ENCODE measurements around the gene RPUSD2. TPM values are rescaled to one million over a fixed set of nuclear protein-coding genes. Genes with fewer than 3 reads are reported as not detected.
"Not testable (repeated sequence)": the region's sequence is repeated elsewhere in the genome, so short reads cannot be mapped to it uniquely, and the experiment has no call there.

The RPUSD2 gene
- polyA plus RNA-seq, 1 of the 3 experiments (the other 2 are of a cell fraction), result 10.8 TPM

DNA sequence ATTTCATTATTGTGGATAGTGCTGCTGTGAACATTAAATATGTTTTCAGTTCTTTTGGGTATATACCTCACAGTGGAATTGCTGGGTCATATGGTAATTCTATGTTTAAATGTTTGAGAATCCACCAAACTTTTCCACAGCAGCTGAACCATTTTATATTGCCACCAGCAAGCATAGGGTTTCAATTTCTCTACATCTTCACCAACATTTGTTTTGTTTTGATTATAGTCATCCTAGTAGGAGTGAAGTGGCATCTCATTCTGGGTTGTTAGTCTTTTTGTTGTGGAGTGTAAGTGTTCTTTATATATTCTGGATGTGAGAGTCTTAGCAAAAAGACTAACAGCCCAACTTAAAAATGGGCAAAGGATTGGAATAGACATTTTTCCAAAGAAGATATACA lies 6.0 kb downstream of the RPUSD2 start (continued):
- no peak for TF ChIP-seq TAF1 (IDR thresholded peaks at IDR 0.05; ENCODE audit: borderline replicate concordance, low read depth, low read length)
- TF ChIP-seq NFIC (IDR thresholded peaks at IDR 0.05; ENCODE audit: borderline replicate concordance), result no peak
- TF ChIP-seq FOXJ3 (CRISPR knock-in tag; IDR thresholded peaks at IDR 0.05), result no peak
- TF ChIP-seq JUND (IDR thresholded peaks at IDR 0.05), result no peak
- TF ChIP-seq TCF12 (IDR thresholded peaks at IDR 0.05), result no peak
- TF ChIP-seq TEAD4 (IDR thresholded peaks at IDR 0.05; ENCODE audit: borderline replicate concordance, insufficient read depth), result no peak
- no peak for TF ChIP-seq EP300 (IDR thresholded peaks at IDR 0.05; ENCODE audit: borderline replicate concordance in 1 of 2, low read depth in 1 of 2, low read length in 1 of 2)

DNA sequence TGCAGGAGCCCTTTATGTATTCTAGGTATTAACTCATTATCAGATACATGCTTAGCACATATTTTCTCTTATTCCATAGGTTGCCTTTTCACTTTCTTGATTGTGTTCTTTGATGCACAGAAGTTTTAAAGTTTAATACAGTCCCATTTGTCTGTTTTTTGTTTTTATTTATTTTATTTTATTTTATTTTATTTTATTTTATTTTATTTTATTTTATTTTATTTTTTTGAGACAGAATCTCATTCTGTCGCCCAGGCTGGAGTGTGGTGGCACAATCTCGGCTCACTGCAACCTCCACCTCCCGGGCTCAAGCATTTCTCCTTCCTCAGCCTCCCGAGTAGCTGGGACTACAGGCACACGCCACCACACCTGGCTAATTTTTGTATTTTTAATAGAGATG lies 7.8 kb downstream of the RPUSD2 start:
- DNase-seq; CTCF ChIA-PET; H3K9me2 ChIP-seq; H3K79me2 ChIP-seq (ENCODE audit: insufficient read depth); H2AFZ ChIP-seq (ENCODE audit: low read depth); H3K4me2 ChIP-seq; H3K4me1 ChIP-seq (ENCODE audit: control insufficient read depth in 1 of 2, insufficient read depth in 2 of 2, low read depth in 1 of 2, low read length in 1 of 2); H3K27me3 ChIP-seq (ENCODE audit: insufficient read depth); H3K9me3 ChIP-seq; H3K27ac ChIP-seq (ENCODE audit: low read depth in 2 of 2, low read length in 1 of 2); H4K20me1 ChIP-seq (ENCODE audit: insufficient read depth); POLR2A ChIA-PET; H3K4me3 ChIP-seq (ENCODE audit: low read depth in 2 of 2, low read length in 1 of 2); H3K9ac ChIP-seq: not testable (repeated sequence)
- Histone ChIP-seq H3F3A (replicated peaks; ENCODE audit: insufficient read depth) (peaks cover 19% of the 10 kb centered on the region), H3K36me3 (replicated peaks in 1 of 2; ENCODE audit: control insufficient read depth in 1 of 2, insufficient read depth in 2 of 2, low read length in 1 of 2) (peaks cover 16 to 17% of the 10 kb centered on the region in 2 experiments)
- 99% methylated on average over 5 of the region's 5 CpGs for WGBS (ENCODE audit: low lambda C conversion rate)

DNA sequence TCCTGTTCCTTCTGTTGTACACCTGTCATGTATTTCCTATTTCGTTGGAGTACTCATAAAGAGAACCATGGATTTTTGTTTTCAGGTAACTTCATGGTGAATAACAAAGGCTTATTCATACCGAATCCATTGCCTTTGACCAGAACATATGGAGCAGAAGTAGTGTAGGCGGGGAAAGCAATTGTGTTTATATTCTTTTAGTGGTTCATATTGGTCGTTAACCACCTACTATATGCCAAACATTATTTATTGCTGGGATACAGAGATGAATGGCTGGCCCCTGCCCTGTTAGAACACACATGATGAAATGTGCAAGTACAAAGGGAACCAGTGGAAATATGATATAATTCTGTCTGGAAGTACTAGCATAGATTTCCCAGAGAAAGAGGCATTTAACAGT lies 9.8 kb downstream of the RPUSD2 start:
- no peak overlapping the region for H2AFZ ChIP-seq (ENCODE audit: low read depth)
- H4K20me1 ChIP-seq (ENCODE audit: insufficient read depth), result no peaks in the 10 kb centered on the region
- H3K27ac ChIP-seq (ENCODE audit: low read depth in 2 of 2, low read length in 1 of 2), result no peak overlapping the region
- H3K9ac ChIP-seq, result no peak overlapping the region
- H3K4me3 ChIP-seq (ENCODE audit: low read depth in 2 of 2, low read length in 1 of 2), result no peak overlapping the region
- H3K9me2 ChIP-seq, result no peaks in the 10 kb centered on the region
- no peak for DNase-seq
- CTCF ChIA-PET, result no interaction called here
- no peaks in the 10 kb centered on the region for H3K4me1 ChIP-seq (ENCODE audit: control insufficient read depth in 1 of 2, insufficient read depth in 2 of 2, low read depth in 1 of 2, low read length in 1 of 2)
- no peaks in the 10 kb centered on the region for H3K27me3 ChIP-seq (ENCODE audit: insufficient read depth)
- H3K4me2 ChIP-seq, result no peak overlapping the region
- no peak for TF ChIP-seq CHD2 (IDR thresholded peaks at IDR 0.05; ENCODE audit: low read length, partially characterized antibody)
- H3F3A ChIP-seq (replicated peaks; ENCODE audit: insufficient read depth), result peaks cover 19% of the 10 kb centered on the region
- H3K36me3 ChIP-seq (replicated peaks in 1 of 2; ENCODE audit: control insufficient read depth in 1 of 2, insufficient read depth in 2 of 2, low read length in 1 of 2), result peaks cover 8 to 14% of the 10 kb centered on the region in 2 experiments
- 68% methylated on average over 4 of the region's 4 CpGs for WGBS (ENCODE audit: low lambda C conversion rate)
- POLR2A ChIA-PET, result no interaction called here
- no peaks in the 10 kb centered on the region for H3K79me2 ChIP-seq (ENCODE audit: insufficient read depth)
- H3K9me3 ChIP-seq, result no peaks in the 10 kb centered on the region

DNA sequence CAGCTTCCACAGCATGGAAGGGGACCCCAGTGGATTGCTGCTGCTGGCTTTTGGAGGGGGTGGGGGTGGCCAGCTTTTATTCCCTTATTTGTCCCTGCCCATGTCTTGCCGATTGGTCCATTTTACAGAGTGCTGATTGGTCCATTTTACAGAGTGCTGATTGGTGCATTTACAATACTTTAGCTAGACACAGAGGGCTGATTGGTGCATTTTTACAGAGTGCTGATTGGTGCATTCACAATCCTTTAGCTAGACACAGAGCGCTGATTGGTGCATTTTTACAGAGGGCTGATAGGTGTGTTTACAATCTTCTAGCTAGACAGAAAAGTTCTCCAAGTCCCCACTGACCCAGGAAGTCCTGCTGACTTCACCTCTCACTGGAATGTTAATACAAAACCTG lies 12.7 kb downstream of the RPUSD2 start:
- H3K4me2 ChIP-seq; H3K36me3 ChIP-seq (replicated peaks in 1 of 2; ENCODE audit: control insufficient read depth in 1 of 2, insufficient read depth in 2 of 2, low read length in 1 of 2); H3K9me2 ChIP-seq; H3K9ac ChIP-seq; H2AFZ ChIP-seq (ENCODE audit: low read depth); H3F3A ChIP-seq (replicated peaks; ENCODE audit: insufficient read depth); DNase-seq; H4K20me1 ChIP-seq (ENCODE audit: insufficient read depth); H3K27me3 ChIP-seq (ENCODE audit: insufficient read depth); H3K79me2 ChIP-seq (ENCODE audit: insufficient read depth); H3K27ac ChIP-seq (ENCODE audit: low read depth in 2 of 2, low read length in 1 of 2); H3K4me3 ChIP-seq (ENCODE audit: low read depth in 2 of 2, low read length in 1 of 2); H3K4me1 ChIP-seq (ENCODE audit: control insufficient read depth in 1 of 2, insufficient read depth in 2 of 2, low read depth in 1 of 2, low read length in 1 of 2); H3K9me3 ChIP-seq: not testable (repeated sequence)
- 67% methylated on average over 2 of the region's 2 CpGs for WGBS (ENCODE audit: low lambda C conversion rate)
- ChIA-PET CTCF (interaction anchor here (0.7 to 2.1 kb wide), 2 partner anchors 8 to 17 kb away, joined by 3 to 8 read pairs; partner anchors contain the start of gene CCDC32), POLR2A (interaction anchor here (1.4 kb wide), 1 partner anchor 13 kb away, joined by 4 read pairs; the partner anchor contains the start of gene RPUSD2)

Measured in SK-N-SH (cell line).